ENCODE results near the gene NCCRP1.

Gene NCCRP1

GRCh38 chr19:39246951-39247669 is 50.3 kb downstream of the NCCRP1 start:
- peak; percentile 6 for DNase-seq (ENCODE audit: low spot score)

GRCh38 chr19:39247701-39248664 is 51.2 kb downstream of the NCCRP1 start:
- DNase-seq (ENCODE audit: low spot score): no peak

DNA sequence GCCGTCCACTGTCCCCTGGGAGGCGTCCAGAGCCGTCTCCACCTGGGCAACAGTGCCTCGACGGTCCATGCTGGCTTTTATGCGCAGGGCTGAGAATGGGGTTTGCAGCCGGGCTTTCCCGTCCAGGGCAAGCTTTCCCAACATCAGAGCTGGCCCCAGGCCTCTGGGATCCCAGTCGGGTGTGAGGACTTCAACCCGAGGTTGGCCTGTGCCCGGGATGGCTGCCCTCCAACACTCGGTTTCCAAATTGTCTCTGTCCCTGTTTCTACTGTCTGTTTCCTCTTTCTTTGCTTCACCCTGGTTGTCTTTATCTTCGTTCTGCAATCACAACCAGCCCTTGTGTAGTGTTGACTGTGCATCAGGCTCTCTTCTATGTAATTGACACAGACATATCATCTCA is 52.0 kb downstream of the NCCRP1 start, which contains the start of gene IFNL4:
Gene IFNL4, minus strand, starts transcription at position 51 of the 400 bp plus-strand sequence.
- DNase-seq (ENCODE audit: low spot score): no peak

DNA sequence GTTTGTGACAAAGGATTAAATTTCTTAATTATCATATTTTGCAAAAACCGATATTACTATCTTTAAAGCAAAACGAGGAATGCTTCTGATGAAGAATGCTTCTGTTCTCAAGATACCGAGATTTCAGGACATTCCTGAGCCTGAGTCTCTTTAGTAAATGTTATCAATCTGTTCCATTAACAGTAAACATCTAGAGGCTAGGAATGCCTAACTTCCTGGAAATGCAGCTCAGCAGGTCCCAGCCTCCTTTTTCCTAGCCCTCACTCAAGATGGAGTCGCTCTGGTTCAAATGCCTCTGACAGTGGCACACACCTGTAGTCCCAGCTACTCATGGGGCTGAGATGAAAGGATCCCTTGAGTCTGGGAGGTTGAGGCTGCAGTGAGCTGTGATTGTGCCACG is 54.3 kb downstream of the NCCRP1 start:
- DNase-seq (ENCODE audit: low spot score): no peak
